ENCODE data around the gene PGK1. TPM values are rescaled to one million over a fixed set of nuclear protein-coding genes. Genes with fewer than 3 reads are reported as not detected.

The PGK1 gene
- total and polyA plus RNA-seq, 9 of the 15 experiments (the other 6 are each of a cell fraction or from before 2014, with no cell fraction given), result 199 to 1,378 (median 378) TPM

- TF ChIP-seq ZBTB17 (CRISPR knock-in tag; IDR thresholded peaks at IDR 0.05) (0 out of 2 replicates have a peak, but pooled peaks have one; percentile 41), CBX3 (IDR thresholded peaks at IDR 0.05; ENCODE audit: borderline replicate concordance in 1 of 2, low read length in 2 of 2) (0 out of 3 replicates have a peak, but pooled peaks of 1 of the 2 experiments have one; percentile 30), SUPT5H (IDR thresholded peaks at IDR 0.05) (peak; percentile 85), CBX5 (IDR thresholded peaks at IDR 0.05; ENCODE audit: borderline replicate concordance, low read depth) (0 out of 2 replicates have a peak, but pooled peaks have one; percentile 22), ZNF217 (CRISPR knock-in tag; IDR thresholded peaks at IDR 0.05) (no peak), MNT (conservative IDR thresholded peaks at IDR 0.05) (peak; percentile 77 to 92), NFE2 (IDR thresholded peaks at IDR 0.05; ENCODE audit: low read depth) (0 out of 2 replicates have a peak, but pooled peaks have one; percentile 5), MYNN (IDR thresholded peaks at IDR 0.05) (0 out of 2 replicates have a peak, but pooled peaks have one; percentile 17), MYNN (CRISPR knock-in tag; IDR thresholded peaks at IDR 0.05) (no peak), MGA (IDR thresholded peaks at IDR 0.05) (peak; percentile 74), ZBTB49 (CRISPR knock-in tag; IDR thresholded peaks at IDR 0.05; ENCODE audit: borderline replicate concordance) (no peak), CREM (IDR thresholded peaks at IDR 0.05; ENCODE audit: low read depth) (peak; percentile 88)
Observed at GRCh38 chrX:78103623-78104446, at the start of gene PGK1 (continued).

Data from K562 (cell line).